Hepatocyte (in vitro differentiated cells): ENCODE data around the gene KRT37. TPM values are rescaled to one million over a fixed set of nuclear protein-coding genes. Genes with fewer than 3 reads are reported as not detected.

Experiments
- DNase-seq: peaks from one replicate; pipeline ENCODE4 v3.0.0-alpha.2; 2016; ENCODE audit warnings: low spot score
- H2AFZ ChIP-seq: fragments of 200-600 bp; sonication (generic); 2 replicates; pipeline ENCODE4 v1.6.0; 2016; ENCODE audit warnings: antibody characterized with exemption, mild to moderate bottlenecking
- H3K27ac ChIP-seq: fragments of 200-600 bp; sonication (generic); 2 replicates; pipeline ENCODE4 v1.5.1; 2016; ENCODE audit warnings: mild to moderate bottlenecking
- H3K27me3 ChIP-seq: fragments of 200-600 bp; sonication (generic); 2 replicates; pipeline ENCODE4 v1.6.1; 2016
- H3K36me3 ChIP-seq: fragments of 200-600 bp; sonication (generic); replicated peaks from 2 replicates; pipeline ENCODE4 v1.5.1; 2016; ENCODE audit warnings: low read depth; ENCODE audit not compliant: insufficient read depth
- H3K4me1 ChIP-seq: fragments of 200-600 bp; sonication (generic); 2 replicates; pipeline ENCODE4 v1.5.1; 2016; ENCODE audit warnings: mild to moderate bottlenecking, moderate library complexity; ENCODE audit not compliant: insufficient read depth
- H3K4me2 ChIP-seq: fragments of 200-600 bp; sonication (generic); 2 replicates; pipeline ENCODE4 v1.6.0; 2016
- H3K4me3 ChIP-seq: fragments of 200-600 bp; sonication (generic); 2 replicates; pipeline ENCODE4 v1.5.1; 2016; ENCODE audit warnings: mild to moderate bottlenecking
- H3K79me2 ChIP-seq: fragments of 200-600 bp; sonication (generic); 2 replicates; pipeline ENCODE4 v1.6.0; 2017; ENCODE audit warnings: mild to moderate bottlenecking
- H3K9me2 ChIP-seq: fragments of 200-600 bp; sonication (generic); replicated peaks from 2 replicates; pipeline ENCODE4 v1.6.0; 2017; ENCODE audit warnings: mild to moderate bottlenecking; ENCODE audit not compliant: insufficient read depth
- H3K9me3 ChIP-seq: fragments of 200-600 bp; sonication (generic); 2 replicates; pipeline ENCODE4 v1.5.1; 2016; ENCODE audit warnings: low read depth, mild to moderate bottlenecking
- H4K20me1 ChIP-seq: fragments of 200-600 bp; sonication (generic); 2 replicates; pipeline ENCODE4 v1.6.0; 2016; ENCODE audit warnings: mild to moderate bottlenecking; ENCODE audit not compliant: insufficient read depth, poor library complexity, severe bottlenecking
- EZH2 ChIP-seq: fragments of 200-600 bp; sonication (generic); IDR thresholded peaks from 2 replicates; pipeline ENCODE4 v1.6.1; 2016; ENCODE audit warnings: antibody characterized with exemption, mild to moderate bottlenecking, borderline replicate concordance
- EZH2phosphoT487 ChIP-seq: fragments of 200-600 bp; sonication (generic); IDR thresholded peaks from one replicate; pipeline ENCODE4 v1.6.1; 2018; ENCODE audit warnings: antibody characterized with exemption, mild to moderate bottlenecking, low read depth, moderate library complexity; ENCODE audit not compliant: unreplicated experiment, severe bottlenecking
- WGBS: methylation state at CpG from one replicate; pipeline ENCODE4 v1.1.6; 2016; ENCODE audit warnings: low lambda C conversion rate; ENCODE audit errors: missing lambda C conversion rate; 5-methylcytosine and 5-hydroxymethylcytosine counted together
- polyA plus RNA-seq: library from polyadenylated mRNA; unstranded; fragments of >200 nt; fragmentation: Nextera tagmentation; extraction: Ambion mirVana; gene quantifications from 2 replicates; pipeline ENCODE4 v1.2.1, GENCODE V29; 2016
- total RNA-seq: library from RNA; depleted of rRNA; stranded (reverse); fragments of >200 nt; gene quantifications from 2 replicates; pipeline ENCODE4 v1.2.3, GENCODE V29; 2014
- TF ChIP-seq, protein P1 (sequence below): fragments of 200-600 bp; sonication (generic); IDR thresholded peaks from 2 replicates; pipeline ENCODE4 v1.5.1; 2016; ENCODE audit warnings: antibody characterized with exemption, mild to moderate bottlenecking; ENCODE audit not compliant: poor library complexity

Gene KRT37
- total and polyA plus RNA-seq, 2 experiments from 2014 or later, result not detected

DNA sequence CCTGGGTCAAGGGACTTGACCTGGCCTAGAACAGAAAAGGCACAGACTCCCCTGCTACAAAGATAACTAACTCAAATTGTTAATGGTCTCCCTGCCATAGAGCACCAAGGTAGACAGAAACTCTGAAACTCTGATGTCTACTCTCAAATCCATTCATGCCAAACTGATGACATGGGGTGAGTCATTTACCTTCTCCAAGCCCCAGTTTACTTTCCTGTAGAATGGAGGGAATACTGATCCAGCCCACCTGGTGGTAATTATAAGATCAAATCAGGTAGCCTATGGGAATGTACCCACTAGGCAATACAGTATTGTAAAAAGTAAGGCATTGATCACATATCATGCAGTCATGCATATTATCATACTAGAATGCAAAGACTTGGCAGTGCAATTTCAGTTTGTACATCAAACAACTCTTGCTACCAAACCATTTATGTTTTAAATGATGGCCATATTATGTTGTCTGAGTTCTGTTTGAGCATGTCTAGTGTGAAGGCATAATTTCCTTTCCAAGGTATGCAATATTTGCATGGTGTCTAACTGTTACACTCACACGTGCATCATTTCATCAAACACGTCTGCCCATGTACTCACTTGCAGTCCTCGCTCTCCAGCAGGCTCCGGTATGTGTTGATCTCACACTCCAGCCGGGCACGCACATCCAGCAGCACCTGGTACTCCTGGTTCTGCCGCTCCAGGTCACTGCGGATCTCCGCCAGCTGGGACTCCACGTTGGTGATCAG lies 30.0 kb downstream of the KRT37 start:
- 93% methylated on average over 10 of the region's 10 CpGs for WGBS
- no peak overlapping the region for H3K27ac ChIP-seq
- TF ChIP-seq EZH2 (no peak), EZH2phosphoT487 (no peak)
- TF ChIP-seq, protein P1, sequence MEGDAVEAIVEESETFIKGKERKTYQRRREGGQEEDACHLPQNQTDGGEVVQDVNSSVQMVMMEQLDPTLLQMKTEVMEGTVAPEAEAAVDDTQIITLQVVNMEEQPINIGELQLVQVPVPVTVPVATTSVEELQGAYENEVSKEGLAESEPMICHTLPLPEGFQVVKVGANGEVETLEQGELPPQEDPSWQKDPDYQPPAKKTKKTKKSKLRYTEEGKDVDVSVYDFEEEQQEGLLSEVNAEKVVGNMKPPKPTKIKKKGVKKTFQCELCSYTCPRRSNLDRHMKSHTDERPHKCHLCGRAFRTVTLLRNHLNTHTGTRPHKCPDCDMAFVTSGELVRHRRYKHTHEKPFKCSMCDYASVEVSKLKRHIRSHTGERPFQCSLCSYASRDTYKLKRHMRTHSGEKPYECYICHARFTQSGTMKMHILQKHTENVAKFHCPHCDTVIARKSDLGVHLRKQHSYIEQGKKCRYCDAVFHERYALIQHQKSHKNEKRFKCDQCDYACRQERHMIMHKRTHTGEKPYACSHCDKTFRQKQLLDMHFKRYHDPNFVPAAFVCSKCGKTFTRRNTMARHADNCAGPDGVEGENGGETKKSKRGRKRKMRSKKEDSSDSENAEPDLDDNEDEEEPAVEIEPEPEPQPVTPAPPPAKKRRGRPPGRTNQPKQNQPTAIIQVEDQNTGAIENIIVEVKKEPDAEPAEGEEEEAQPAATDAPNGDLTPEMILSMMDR, result no peak
- H3K79me2 ChIP-seq, result no peaks in the 10 kb centered on the region
- H3K36me3 ChIP-seq, result no peaks in the 10 kb centered on the region
- no peaks in the 10 kb centered on the region for H4K20me1 ChIP-seq
- no peak overlapping the region for H2AFZ ChIP-seq
- H3K4me1 ChIP-seq, result no peaks in the 10 kb centered on the region
- H3K27me3 ChIP-seq, result no peaks in the 10 kb centered on the region
- H3K9me3 ChIP-seq, result no peaks in the 10 kb centered on the region
- H3K4me2 ChIP-seq, result no peak overlapping the region
- DNase-seq, result no peak
- H3K4me3 ChIP-seq, result no peak overlapping the region
- H3K9me2 ChIP-seq, result no peaks in the 10 kb centered on the region

DNA sequence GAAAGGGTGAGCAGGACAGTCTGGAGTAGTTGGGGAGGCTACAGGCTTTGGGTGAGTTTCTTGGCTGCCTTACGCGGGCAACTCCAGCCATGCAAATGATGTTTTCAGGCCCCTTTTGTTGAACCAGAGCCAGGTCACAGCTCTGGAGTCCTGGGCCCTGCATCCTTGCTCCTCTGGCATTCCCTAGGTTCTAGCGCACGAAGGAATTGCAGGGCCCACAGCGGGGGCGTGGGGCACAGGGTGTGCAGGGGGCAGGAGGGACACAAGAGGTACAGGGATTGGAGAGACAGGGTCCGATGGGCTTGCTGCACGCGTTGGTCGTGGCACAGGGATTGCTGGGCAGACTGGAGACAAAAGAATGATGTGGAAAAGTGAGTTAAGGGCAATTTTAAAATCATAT lies 30.6 kb downstream of the KRT37 start:
- no peaks in the 10 kb centered on the region for H3K9me3 ChIP-seq
- WGBS, result 94% methylated on average over 10 of the region's 10 CpGs
- no peaks in the 10 kb centered on the region for H3K4me1 ChIP-seq
- no peak overlapping the region for H2AFZ ChIP-seq
- no peaks in the 10 kb centered on the region for H3K27me3 ChIP-seq
- DNase-seq, result no peak
- no peak overlapping the region for H3K27ac ChIP-seq
- H3K36me3 ChIP-seq, result no peaks in the 10 kb centered on the region
- no peaks in the 10 kb centered on the region for H3K79me2 ChIP-seq
- no peaks in the 10 kb centered on the region for H3K9me2 ChIP-seq
- no peaks in the 10 kb centered on the region for H4K20me1 ChIP-seq
- no peak overlapping the region for H3K4me2 ChIP-seq
- H3K4me3 ChIP-seq, result no peak overlapping the region
- TF ChIP-seq EZH2phosphoT487, result no peak

DNA sequence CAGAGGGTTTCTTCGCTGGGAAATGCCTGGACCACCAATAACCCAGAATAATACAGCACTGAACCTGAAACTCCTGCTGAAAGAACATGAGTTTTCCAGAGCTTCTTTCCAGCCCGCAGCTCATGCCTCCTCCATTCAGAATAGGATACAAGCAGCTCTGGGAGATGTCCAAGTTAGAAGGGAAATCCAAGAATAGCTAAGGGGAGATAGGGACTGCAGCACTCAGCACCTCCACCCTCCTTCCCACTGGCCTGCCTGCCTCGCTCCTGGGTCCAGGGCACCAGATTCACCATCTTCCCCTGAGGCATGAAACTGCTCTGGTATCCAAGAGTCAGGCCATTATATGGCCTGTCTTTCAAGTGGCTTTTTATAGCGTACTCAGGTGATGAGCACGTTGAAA lies 31.1 kb downstream of the KRT37 start:
- H3K79me2 ChIP-seq, result no peaks in the 10 kb centered on the region
- no peaks in the 10 kb centered on the region for H3K9me3 ChIP-seq
- no peak overlapping the region for H3K4me3 ChIP-seq
- no peaks in the 10 kb centered on the region for H4K20me1 ChIP-seq
- WGBS, result 73% methylated on average over 5 of the region's 5 CpGs
- H3K4me2 ChIP-seq, result no peak overlapping the region
- TF ChIP-seq, protein P1, result no peak
- TF ChIP-seq EZH2phosphoT487 (no peak), EZH2 (no peak)
- no peak for DNase-seq
- H3K27ac ChIP-seq, result no peak overlapping the region
- no peaks in the 10 kb centered on the region for H3K36me3 ChIP-seq
- H2AFZ ChIP-seq, result no peak overlapping the region
- no peaks in the 10 kb centered on the region for H3K27me3 ChIP-seq
- H3K4me1 ChIP-seq, result no peaks in the 10 kb centered on the region
- no peaks in the 10 kb centered on the region for H3K9me2 ChIP-seq

DNA sequence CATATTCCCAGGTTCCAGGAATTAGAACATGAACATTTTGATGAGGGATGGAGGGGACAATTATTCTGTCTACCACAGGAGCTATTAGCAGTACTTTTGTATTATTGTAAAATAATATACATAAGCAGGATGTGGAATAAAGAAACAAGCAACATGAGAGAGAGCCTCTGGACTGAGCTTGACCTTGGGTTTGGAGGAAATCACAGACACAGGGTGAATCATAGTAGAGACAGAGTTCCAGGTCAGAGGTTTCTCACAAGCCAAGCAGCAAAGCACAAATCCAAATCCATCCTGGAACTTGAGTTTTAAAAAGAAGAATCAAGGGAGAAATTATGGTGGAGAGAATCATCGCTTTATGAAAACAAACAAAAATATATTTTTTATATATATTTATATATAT lies 32.1 kb downstream of the KRT37 start:
- no peaks in the 10 kb centered on the region for H3K9me2 ChIP-seq
- no peaks in the 10 kb centered on the region for H3K27me3 ChIP-seq
- H3K4me1 ChIP-seq, result no peaks in the 10 kb centered on the region
- no peak overlapping the region for H3K4me2 ChIP-seq
- 100% methylated on average over 1 of the region's 1 CpG for whole genome bisulfite sequencing
- H4K20me1 ChIP-seq, result no peaks in the 10 kb centered on the region
- no peak overlapping the region for H3K4me3 ChIP-seq
- DNase-seq, result no peak
- no peaks in the 10 kb centered on the region for H3K9me3 ChIP-seq
- H2AFZ ChIP-seq, result no peak overlapping the region
- H3K36me3 ChIP-seq, result no peaks in the 10 kb centered on the region
- no peaks in the 10 kb centered on the region for H3K79me2 ChIP-seq
- TF ChIP-seq EZH2, result no peak
- TF ChIP-seq, protein P1, result no peak
- TF ChIP-seq EZH2phosphoT487, result no peak
- H3K27ac ChIP-seq, result no peak overlapping the region
